ENCODE data around the gene SLC23A2.

DNA sequence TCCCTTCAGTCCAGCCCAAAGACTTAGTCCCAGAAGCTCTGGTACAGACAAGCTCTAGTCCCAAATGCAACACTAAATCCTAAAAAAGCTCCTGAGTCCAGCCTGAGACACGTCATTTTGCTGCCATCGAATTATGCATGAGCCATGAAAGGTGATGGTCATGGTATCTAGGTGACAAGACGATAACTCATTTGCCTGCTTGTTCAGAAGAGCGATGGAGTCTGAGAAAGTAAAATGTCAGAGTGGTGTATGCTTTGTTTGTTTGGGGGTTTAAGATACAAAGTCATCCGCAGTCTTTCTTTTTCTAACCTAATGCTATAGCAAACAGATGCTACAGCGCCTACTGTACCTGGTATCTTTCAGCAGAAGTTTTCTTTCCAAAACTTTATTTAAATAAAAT, 54.7 kb downstream of the SLC23A2 start:
- TF ChIP-seq POLR2AphosphoS5 (IDR thresholded peaks at IDR 0.05) (no peak), POLR2A (IDR thresholded peaks at IDR 0.05) (no peak)
- TF ChIP-seq, protein P1, sequence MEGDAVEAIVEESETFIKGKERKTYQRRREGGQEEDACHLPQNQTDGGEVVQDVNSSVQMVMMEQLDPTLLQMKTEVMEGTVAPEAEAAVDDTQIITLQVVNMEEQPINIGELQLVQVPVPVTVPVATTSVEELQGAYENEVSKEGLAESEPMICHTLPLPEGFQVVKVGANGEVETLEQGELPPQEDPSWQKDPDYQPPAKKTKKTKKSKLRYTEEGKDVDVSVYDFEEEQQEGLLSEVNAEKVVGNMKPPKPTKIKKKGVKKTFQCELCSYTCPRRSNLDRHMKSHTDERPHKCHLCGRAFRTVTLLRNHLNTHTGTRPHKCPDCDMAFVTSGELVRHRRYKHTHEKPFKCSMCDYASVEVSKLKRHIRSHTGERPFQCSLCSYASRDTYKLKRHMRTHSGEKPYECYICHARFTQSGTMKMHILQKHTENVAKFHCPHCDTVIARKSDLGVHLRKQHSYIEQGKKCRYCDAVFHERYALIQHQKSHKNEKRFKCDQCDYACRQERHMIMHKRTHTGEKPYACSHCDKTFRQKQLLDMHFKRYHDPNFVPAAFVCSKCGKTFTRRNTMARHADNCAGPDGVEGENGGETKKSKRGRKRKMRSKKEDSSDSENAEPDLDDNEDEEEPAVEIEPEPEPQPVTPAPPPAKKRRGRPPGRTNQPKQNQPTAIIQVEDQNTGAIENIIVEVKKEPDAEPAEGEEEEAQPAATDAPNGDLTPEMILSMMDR (IDR thresholded peaks at IDR 0.05): no peak
